ENCODE results near the gene CES3. TPM values are rescaled to one million over a fixed set of nuclear protein-coding genes. Genes with fewer than 3 reads are reported as not detected.
"Not testable (repeated sequence)": the region's sequence is repeated elsewhere in the genome, so short reads cannot be mapped to it uniquely, and the experiment has no call there.

The CES3 gene
- total RNA-seq, 5 donors from 2014 or later (not counting 1 experiment from before 2014, with no cell fraction given) = 0.10 to 0.88 (median 0.58) TPM

DNA sequence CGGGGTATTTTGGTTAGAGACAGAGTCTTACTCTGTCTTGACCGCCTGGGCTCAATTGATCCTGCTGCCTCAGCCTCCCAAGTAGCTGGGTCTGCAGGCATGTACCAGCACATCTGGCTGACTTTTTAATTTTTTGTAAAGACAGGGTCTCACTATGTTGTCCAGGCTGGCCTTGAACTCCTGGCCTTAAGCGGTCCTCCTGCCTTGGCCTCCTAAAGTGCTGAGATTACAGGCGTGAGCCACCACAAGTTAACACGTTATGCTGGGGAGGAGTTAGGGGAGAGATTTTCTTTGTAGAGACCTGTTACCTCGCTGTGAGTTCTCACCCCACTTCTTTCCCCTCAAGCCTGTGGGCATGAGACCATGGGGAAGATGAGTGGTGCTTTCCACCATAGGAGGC is 25.5 kb downstream of the CES3 start:
- Mint-ChIP-seq H3K4me3 (no peak overlapping the region), H3K27me3 (no peaks in the 10 kb centered on the region), H3K9me3 (no peaks in the 10 kb centered on the region), H3K4me1 (peaks cover 21 to 37% (median 30%) of the 10 kb centered on the region in 3 donors), H3K36me3 (no peaks in the 10 kb centered on the region), H3K27ac (no peak overlapping the region)
- no CpG with 5 or more reads among the region's 6 CpGs for WGBS (ENCODE audit: insufficient coverage)
- ATAC-seq (replicated peaks in 1 of 4) = no peak
- no peak for DNase-seq
- ChIA-PET CTCF (no interaction called here), POLR2A (no interaction called here)
- Histone ChIP-seq H3K4me3 (ENCODE audit: control insufficient read depth in 1 of 2, extremely low read depth in 1 of 2, low read length in 1 of 2) (no peak overlapping the region), H3K27me3 (replicated peaks in 1 of 2; ENCODE audit: control insufficient read depth in 2 of 2, extremely low read depth in 1 of 2, insufficient read depth in 2 of 2, low read length in 1 of 2) (peaks cover 0 to 2% of the 10 kb centered on the region in 2 experiments), H3K27ac (ENCODE audit: low read length) (no peak overlapping the region), H3K4me1 (ENCODE audit: control insufficient read depth in 1 of 2, extremely low read depth in 1 of 2, insufficient read depth in 2 of 2, low read length in 2 of 2) (peaks cover 0 to 27% of the 10 kb centered on the region in 2 experiments), H3K36me3 (ENCODE audit: control insufficient read depth in 2 of 2, extremely low read depth in 1 of 2, insufficient read depth in 1 of 2, low read length in 1 of 2) (no peaks in the 10 kb centered on the region), H3K9me3 (no peaks in the 10 kb centered on the region)

DNA sequence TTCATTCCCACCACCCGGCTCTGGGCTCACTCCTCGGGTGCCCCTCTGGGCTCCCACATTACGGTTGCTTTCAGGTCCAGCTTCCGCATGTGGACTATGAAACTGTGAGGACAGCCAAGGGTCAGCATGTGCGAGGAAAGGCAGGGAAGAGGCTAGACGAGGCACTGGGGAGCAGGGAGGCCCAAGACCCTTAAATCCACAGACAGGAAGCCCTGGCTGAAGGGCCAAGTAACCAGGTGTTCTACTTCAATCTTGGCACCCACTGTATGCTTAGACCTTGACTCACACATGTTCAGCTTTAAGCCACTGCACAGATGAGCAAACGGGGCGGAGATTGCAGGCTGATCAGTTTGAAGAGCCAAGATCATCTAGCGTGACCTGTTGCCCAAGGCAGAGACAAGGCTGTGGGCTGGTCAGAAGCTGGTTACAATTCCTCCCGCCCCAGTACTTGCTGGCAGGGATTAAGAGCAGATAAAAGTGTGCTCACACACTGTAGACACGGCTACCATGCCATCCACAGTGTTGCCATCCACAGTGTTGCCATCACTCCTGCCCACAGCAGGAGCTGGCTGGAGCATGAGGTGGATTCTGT is 27.2 kb downstream of the CES3 start, which contains the start of gene CES4A:
Gene CES4A, plus strand, starts transcription at position 393 of the 592 bp plus-strand sequence. Its CDS starts 184 bp downstream, at position 577.
- peaks cover 0 to 2% of the 10 kb centered on the region in 2 experiments for H3K27me3 ChIP-seq (replicated peaks in 1 of 2; ENCODE audit: control insufficient read depth in 2 of 2, extremely low read depth in 1 of 2, insufficient read depth in 2 of 2, low read length in 1 of 2)
- CTCF ChIA-PET = no interaction called here
- WGBS (ENCODE audit: insufficient coverage) = 87% methylated on average over 9 of the region's 11 CpGs
- POLR2A ChIA-PET = no interaction called here
- Mint-ChIP-seq H3K27me3 (no peaks in the 10 kb centered on the region), H3K27ac (peak within 1 kb of the TSS in 1 of 2 donors; percentile 60), H3K4me1 (peaks cover 16 to 26% (median 21%) of the 10 kb centered on the region in 3 donors), H3K9me3 (no peaks in the 10 kb centered on the region), H3K36me3 (no peaks in the 10 kb centered on the region), H3K4me3 (no peak within 1 kb of the TSS)
- peaks cover 0 to 22% of the 10 kb centered on the region in 2 experiments for H3K4me1 ChIP-seq (ENCODE audit: control insufficient read depth in 1 of 2, extremely low read depth in 1 of 2, insufficient read depth in 2 of 2, low read length in 2 of 2)
- ATAC-seq (replicated peaks in 1 of 4) (no peak), DNase-seq (no peak)
- no peaks in the 10 kb centered on the region for H3K9me3 ChIP-seq
- no peak within 1 kb of the TSS for H3K4me3 ChIP-seq (ENCODE audit: control insufficient read depth in 1 of 2, extremely low read depth in 1 of 2, low read length in 1 of 2)
- no peak within 1 kb of the TSS for H3K27ac ChIP-seq (ENCODE audit: low read length)
- H3K36me3 ChIP-seq (ENCODE audit: control insufficient read depth in 2 of 2, extremely low read depth in 1 of 2, insufficient read depth in 1 of 2, low read length in 1 of 2) = no peaks in the 10 kb centered on the region

DNA sequence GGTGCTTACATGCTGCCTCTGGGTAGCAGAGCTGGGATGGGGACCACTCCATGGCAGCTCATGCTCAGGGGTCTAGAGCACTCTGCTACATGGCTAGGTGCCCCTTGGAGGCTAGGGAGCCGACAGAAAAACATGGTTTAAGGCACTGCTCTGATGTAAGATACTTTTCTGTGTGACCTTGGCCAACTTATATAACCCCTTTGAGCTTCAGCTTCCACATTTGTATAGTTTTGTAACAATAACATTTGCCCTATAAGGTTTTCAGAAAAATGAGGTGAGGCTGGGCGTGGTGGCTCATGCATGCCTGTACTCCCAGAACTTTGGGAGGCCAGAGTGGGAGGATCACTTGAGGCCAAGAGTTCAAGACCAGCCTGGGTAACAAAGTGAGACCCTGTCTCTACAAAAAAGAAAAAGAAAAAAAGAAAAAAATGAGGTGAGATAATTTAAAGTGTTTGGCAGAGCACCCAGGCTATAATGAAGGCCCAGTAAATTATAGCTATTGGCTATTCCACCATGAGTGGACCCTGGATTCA is 30.5 kb downstream of the CES3 start:
- DNase-seq (no peak), ATAC-seq (replicated peaks in 1 of 4) (no peak)
- Histone ChIP-seq H3K4me3 (ENCODE audit: control insufficient read depth in 1 of 2, extremely low read depth in 1 of 2, low read length in 1 of 2) (no peak overlapping the region), H3K27ac (ENCODE audit: low read length) (no peak overlapping the region), H3K4me1 (ENCODE audit: control insufficient read depth in 1 of 2, extremely low read depth in 1 of 2, insufficient read depth in 2 of 2, low read length in 2 of 2) (no peaks in the 10 kb centered on the region), H3K27me3 (replicated peaks in 1 of 2; ENCODE audit: control insufficient read depth in 2 of 2, extremely low read depth in 1 of 2, insufficient read depth in 2 of 2, low read length in 1 of 2) (peaks cover 0 to 2% of the 10 kb centered on the region in 2 experiments), H3K9me3 (no peaks in the 10 kb centered on the region), H3K36me3 (ENCODE audit: control insufficient read depth in 2 of 2, extremely low read depth in 1 of 2, insufficient read depth in 1 of 2, low read length in 1 of 2) (no peaks in the 10 kb centered on the region)
- Mint-ChIP-seq H3K27me3 (no peaks in the 10 kb centered on the region), H3K27ac (no peak overlapping the region), H3K4me1 (peaks cover 0 to 3% (median 0%) of the 10 kb centered on the region in 3 donors), H3K36me3 (no peaks in the 10 kb centered on the region), H3K4me3 (no peak overlapping the region), H3K9me3 (no peaks in the 10 kb centered on the region)
- WGBS (ENCODE audit: insufficient coverage) = 83% methylated on average over 1 of the region's 2 CpGs
- CTCF ChIA-PET = no interaction called here
- POLR2A ChIA-PET = no interaction called here

DNA sequence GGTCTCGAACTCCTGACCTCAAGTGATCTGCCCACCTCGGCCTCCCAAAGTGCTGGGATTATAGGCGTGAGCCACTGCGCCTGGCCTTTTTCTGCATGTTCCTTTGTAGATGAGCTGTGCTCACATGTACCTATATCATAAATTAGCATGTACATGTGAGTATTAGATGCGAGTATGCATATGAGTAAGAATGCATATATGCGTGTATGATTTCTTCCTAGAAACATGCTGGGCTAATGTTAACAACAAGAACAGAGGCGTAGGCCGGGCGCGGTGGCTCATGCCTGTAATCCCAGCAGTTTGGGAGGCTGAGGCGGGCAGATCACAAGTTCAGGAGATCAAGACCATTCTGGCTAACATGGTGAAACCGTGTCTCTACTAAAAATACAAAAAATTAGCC is 32.5 kb downstream of the CES3 start:
- H3K27me3 ChIP-seq (replicated peaks in 1 of 2; ENCODE audit: control insufficient read depth in 2 of 2, extremely low read depth in 1 of 2, insufficient read depth in 2 of 2, low read length in 1 of 2); H3K36me3 ChIP-seq (ENCODE audit: control insufficient read depth in 2 of 2, extremely low read depth in 1 of 2, insufficient read depth in 1 of 2, low read length in 1 of 2); H3K4me1 ChIP-seq (ENCODE audit: control insufficient read depth in 1 of 2, extremely low read depth in 1 of 2, insufficient read depth in 2 of 2, low read length in 2 of 2); H3K9me3 ChIP-seq; H3K4me3 ChIP-seq (ENCODE audit: control insufficient read depth in 1 of 2, extremely low read depth in 1 of 2, low read length in 1 of 2); DNase-seq; H3K4me3 Mint-ChIP-seq; H3K4me1 Mint-ChIP-seq; H3K36me3 Mint-ChIP-seq; CTCF ChIA-PET; H3K27ac Mint-ChIP-seq; H3K27ac ChIP-seq (ENCODE audit: low read length); H3K9me3 Mint-ChIP-seq; H3K27me3 Mint-ChIP-seq; ATAC-seq (replicated peaks in 1 of 4); POLR2A ChIA-PET: not testable (repeated sequence)
- 100% methylated on average over 3 of the region's 12 CpGs for WGBS (ENCODE audit: insufficient coverage)

DNA sequence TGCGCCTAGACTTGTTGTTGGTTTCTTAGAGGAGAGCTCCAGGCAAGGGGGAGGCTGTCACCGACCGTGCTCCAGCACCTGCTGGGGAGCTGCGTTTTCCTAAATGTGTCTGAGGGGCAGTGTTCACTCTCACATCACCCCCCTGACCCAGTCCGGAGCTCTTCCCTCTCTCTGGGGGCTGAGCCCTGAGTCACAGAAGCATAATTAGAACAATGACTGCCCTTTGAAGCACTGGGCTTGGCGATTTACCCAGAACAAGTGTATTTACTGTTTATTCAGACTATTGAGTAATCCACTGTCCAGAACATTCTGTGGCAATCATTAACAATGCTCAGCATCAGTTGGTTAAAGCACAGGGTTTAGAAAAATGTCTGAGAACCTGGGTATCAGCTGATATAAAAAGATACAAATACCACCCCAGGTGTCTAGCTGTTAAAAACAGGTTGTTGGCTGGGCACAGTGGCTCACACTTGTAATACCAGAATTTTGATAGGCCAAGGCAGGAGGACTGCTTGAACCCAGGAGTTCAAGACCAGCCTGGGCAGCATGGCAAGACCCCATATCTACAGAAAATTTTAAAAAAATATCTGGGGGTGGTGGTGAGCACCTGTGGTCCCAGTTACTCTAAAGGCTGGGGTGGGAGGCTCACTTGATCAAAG is 35.4 kb downstream of the CES3 start:
- WGBS (ENCODE audit: insufficient coverage) = 100% methylated on average over 2 of the region's 6 CpGs

DNA sequence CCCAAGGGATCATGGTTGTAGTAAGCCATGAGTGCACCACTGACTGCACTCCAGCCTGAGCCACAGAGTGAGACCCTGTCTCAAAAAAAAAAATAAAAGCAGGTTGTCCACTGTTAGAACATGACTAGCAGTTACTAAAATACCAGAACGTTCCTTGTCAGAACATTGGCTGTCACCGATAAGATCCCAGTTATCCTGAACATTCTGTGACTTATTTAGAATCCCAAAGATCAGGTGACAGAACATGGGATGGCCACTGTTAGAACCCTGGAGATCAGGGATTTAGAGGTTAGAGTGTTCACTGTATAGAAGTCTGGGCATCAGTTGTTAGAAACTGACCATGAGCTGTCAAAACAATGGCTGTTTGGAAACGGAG is 35.9 kb downstream of the CES3 start:
- H3K27me3 ChIP-seq (replicated peaks in 1 of 2; ENCODE audit: control insufficient read depth in 2 of 2, extremely low read depth in 1 of 2, insufficient read depth in 2 of 2, low read length in 1 of 2) = no peaks in the 10 kb centered on the region
- WGBS (ENCODE audit: insufficient coverage) = 74% methylated on average over 3 of the region's 3 CpGs
- Mint-ChIP-seq H3K9me3 (no peaks in the 10 kb centered on the region), H3K4me3 (no peak overlapping the region), H3K36me3 (no peaks in the 10 kb centered on the region), H3K27ac (no peak overlapping the region), H3K4me1 (peaks cover 13 to 17% (median 14%) of the 10 kb centered on the region in 3 donors), H3K27me3 (no peaks in the 10 kb centered on the region)
- H3K9me3 ChIP-seq = no peaks in the 10 kb centered on the region
- H3K36me3 ChIP-seq (ENCODE audit: control insufficient read depth in 2 of 2, extremely low read depth in 1 of 2, insufficient read depth in 1 of 2, low read length in 1 of 2) = no peaks in the 10 kb centered on the region
- peaks cover 0 to 17% of the 10 kb centered on the region in 2 experiments for H3K4me1 ChIP-seq (ENCODE audit: control insufficient read depth in 1 of 2, extremely low read depth in 1 of 2, insufficient read depth in 2 of 2, low read length in 2 of 2)
- H3K27ac ChIP-seq (ENCODE audit: low read length) = no peak overlapping the region
- DNase-seq (no peak), ATAC-seq (replicated peaks in 1 of 4) (no peak)
- CTCF ChIA-PET = interaction anchor here (0.5 to 0.7 kb wide), 2 partner anchors 21 to 85 kb away, joined by 3 to 4 read pairs; no protein-coding TSS in a partner anchor
- H3K4me3 ChIP-seq (ENCODE audit: control insufficient read depth in 1 of 2, extremely low read depth in 1 of 2, low read length in 1 of 2) = no peak overlapping the region
- POLR2A ChIA-PET = no interaction called here

More for the DNA sequence above, 35.4 kb downstream of the CES3 start:
- Histone ChIP-seq H3K9me3 (no peaks in the 10 kb centered on the region), H3K36me3 (ENCODE audit: control insufficient read depth in 2 of 2, extremely low read depth in 1 of 2, insufficient read depth in 1 of 2, low read length in 1 of 2) (no peaks in the 10 kb centered on the region), H3K4me1 (ENCODE audit: control insufficient read depth in 1 of 2, extremely low read depth in 1 of 2, insufficient read depth in 2 of 2, low read length in 2 of 2) (peaks cover 0 to 13% of the 10 kb centered on the region in 2 experiments), H3K27me3 (replicated peaks in 1 of 2; ENCODE audit: control insufficient read depth in 2 of 2, extremely low read depth in 1 of 2, insufficient read depth in 2 of 2, low read length in 1 of 2) (no peaks in the 10 kb centered on the region), H3K4me3 (ENCODE audit: control insufficient read depth in 1 of 2, extremely low read depth in 1 of 2, low read length in 1 of 2) (no peak overlapping the region), H3K27ac (ENCODE audit: low read length) (no peak overlapping the region)
- Mint-ChIP-seq H3K27me3 (no peaks in the 10 kb centered on the region), H3K9me3 (no peaks in the 10 kb centered on the region), H3K4me1 (peaks cover 8 to 12% (median 9%) of the 10 kb centered on the region in 3 donors), H3K4me3 (no peak overlapping the region), H3K27ac (no peak overlapping the region), H3K36me3 (no peaks in the 10 kb centered on the region)
- ChIA-PET POLR2A (no interaction called here), CTCF (no interaction called here)
- DNase-seq = no peak
- no peak for ATAC-seq (replicated peaks in 1 of 4)
